CD4-positive, alpha-beta T cell treated with Interleukin-10 for 1 hour (primary cell): ENCODE measurements around the gene ADAM10.
A peak's percentile ranks its signal among the peaks of the same experiment; 100 is the strongest.
"Not testable (repeated sequence)": the region's sequence is repeated elsewhere in the genome, so short reads cannot be mapped to it uniquely, and the experiment has no call there.

Experiments used
- DNase-seq: peaks from one replicate; pipeline ENCODE4 v3.0.0-alpha.2; 2020

ADAM10 gene

DNA sequence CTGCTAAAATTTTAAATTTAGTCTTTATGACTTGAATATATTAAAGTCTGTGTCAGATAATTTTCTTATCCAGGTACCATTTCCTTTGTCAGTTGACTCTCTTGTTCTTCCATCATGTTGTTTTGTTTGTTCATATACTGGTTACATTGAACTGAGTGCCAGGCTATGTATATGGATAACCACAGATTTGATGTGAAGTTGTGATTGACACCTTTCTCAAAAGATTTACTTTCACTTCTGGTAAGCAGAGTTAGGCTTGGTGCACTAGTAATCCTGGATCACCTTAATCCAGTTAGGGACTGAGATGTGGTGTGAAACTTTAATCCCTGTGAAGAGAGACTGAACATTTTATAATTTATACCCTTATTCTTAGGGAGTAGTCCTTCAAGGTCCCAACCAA, 99.4 kb downstream of the ADAM10 start:
- DNase-seq = peak; percentile 2

DNA sequence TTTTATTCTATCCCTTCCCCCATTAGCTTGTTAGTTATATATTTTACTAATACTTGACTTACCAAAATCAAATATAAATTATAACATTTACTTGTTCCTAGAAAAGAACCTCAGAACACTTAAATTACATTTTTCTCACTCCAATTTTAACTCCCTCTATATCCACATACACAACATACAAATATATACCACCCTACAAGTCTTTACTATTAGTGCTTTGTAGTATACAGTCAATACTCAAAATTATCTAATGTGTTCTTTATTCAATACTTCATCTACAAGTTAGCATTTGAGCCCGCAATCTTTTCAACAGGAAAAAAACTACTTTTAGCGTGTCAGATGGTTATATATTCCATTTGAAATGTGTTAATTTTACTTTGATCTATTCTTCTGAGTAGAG, 100.3 kb downstream of the ADAM10 start:
- DNase-seq = no peak

DNA sequence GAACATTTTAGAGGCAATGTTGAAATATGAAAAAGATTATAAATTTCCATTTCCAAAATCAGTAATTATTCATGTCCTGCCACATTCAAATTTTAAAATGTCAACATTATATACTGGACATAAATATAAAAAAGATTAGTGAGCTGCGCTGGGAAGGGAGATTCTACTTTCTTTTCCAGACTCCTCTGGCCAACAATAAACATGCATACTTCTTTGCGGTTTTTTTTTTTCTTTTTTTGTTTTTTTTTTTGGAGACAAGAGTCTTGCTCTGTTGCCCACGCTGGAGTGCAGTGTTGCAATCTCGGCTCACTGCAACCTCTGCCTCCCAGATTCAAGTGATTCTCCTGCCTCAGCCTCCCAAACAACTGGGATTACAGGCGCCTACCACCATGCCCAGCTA, 105.5 kb downstream of the ADAM10 start:
- DNase-seq = no peak

DNA sequence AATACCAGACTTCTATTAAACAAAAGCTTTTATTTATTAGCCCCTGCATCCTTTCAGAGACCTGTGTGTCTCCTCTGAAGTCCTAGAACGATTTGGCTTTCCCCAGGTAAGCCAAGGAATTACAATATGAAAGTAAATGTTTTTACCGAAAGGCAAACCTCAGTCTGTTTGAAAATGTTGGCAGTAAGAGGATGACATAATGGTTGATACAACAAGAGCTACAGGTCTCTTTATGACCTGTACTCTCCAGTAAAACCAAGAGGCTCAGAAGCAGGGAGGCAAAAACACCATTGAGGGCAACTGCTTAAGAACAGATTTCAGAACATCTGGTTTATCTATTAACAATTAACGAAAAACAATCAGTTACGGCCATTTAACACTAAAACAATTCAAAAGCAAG, 107.8 kb downstream of the ADAM10 start:
- DNase-seq = no peak

- DNase-seq = no peak
These were observed 109.5 kb downstream of the ADAM10 start for GRCh38 chr15:58639992-58640391.

GRCh38 chr15:58639002-58639756, 110.3 kb downstream of the ADAM10 start:
- no peak for DNase-seq

- no peak for DNase-seq
These were observed 116.7 kb downstream of the ADAM10 start for GRCh38 chr15:58632789-58633188.

GRCh38 chr15:58631319-58631718, 118.2 kb downstream of the ADAM10 start:
- no peak for DNase-seq

DNA sequence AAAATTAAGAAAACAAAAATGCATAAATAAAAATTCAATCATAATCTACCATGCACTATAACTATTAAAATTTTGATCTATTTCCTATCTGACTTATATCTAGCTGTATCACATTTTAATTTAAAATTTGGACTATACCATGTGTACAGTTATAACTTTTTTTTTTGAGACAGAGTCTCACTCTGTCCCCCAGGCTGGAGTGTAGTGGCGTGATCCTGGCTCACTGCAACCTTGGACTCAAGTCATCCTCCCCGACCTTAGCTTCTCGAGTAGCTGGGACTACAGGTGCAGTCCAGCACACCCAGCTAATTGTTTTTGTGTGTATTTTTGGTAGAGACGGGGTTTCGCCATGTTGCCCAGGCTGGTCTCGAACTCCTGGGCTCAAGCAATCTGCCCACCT, 119.9 kb downstream of the ADAM10 start:
- DNase-seq = no peak

DNA sequence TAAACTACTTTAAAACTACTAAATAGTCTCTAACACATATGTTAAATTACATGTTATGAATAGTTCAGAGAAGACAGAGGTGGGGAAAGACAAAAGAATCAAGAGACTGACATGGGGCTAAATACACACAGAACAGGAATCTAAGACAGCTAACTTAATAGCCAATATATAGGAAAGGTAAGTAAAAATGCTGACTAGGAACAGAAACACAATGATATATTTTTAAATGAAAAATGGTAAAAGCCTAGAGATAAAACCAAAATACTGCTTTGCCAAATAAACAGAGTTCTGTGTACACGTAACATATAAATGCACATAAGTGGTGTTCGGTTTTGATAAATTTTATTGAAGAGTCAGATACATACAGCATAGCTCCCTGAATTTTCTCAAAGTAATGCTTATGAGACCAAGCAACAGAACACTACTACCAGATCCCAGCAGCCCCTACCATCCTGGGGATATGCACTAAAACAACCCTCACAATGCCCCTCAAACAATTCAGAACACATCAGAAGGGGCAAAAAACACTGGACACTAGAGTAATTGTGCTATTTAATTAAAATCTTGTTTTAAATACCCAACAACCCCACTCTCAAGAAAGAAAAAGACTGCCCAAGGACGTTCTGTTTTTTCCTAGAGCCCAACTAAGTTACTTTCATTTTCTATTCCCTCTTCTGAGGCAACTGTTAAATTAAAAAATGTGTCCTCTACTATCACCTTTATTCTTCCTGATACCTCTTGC, 121.1 kb downstream of the ADAM10 start:
- peak; percentile 32 for DNase-seq

GRCh38 chr15:58627701-58628100, 121.8 kb downstream of the ADAM10 start:
- peak; percentile 26 for DNase-seq

GRCh38 chr15:58627046-58627445, 122.5 kb downstream of the ADAM10 start:
- DNase-seq = peak; percentile 21

- DNase-seq = no peak
These were observed 123.1 kb downstream of the ADAM10 start for GRCh38 chr15:58626378-58626777.

DNA sequence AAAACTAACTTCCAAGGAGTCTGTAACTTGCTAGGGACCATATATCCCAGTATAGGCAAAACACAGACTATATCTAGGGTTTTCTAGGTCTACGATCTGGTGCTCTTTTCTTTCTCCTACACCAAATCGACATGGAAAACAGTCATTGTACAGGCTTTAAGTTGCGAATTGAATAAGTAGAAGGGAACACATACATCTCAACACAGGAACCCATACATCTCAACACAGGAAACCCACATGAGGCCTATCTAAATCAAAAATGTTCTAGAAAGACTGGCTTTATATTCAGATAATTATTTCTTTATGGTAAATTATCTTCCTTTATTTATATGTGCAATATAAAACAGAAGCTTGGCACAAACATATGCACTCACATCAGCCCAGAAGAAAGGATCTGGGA, 126.6 kb downstream of the ADAM10 start:
- DNase-seq = no peak

DNA sequence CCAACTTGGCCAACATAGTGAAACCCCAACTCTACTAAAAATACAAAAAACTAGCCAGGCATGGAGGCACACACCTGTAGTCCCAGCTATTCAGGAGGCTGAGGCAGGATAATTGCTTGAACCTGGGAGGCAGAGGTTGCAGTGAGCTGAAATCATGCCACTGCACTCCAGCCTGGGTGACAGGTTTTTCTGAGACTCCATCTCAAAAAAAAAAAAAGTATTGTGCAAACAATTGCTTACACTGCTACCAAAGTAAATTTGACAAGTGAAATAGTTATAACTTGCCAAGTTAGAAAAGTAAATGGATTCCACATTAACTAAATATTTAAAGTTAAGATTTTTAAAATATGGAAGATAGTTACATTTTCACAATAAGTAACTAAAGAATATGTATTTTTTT, 129.2 kb downstream of the ADAM10 start:
- DNase-seq = not testable (repeated sequence)

GRCh38 chr15:58616171-58616570, 133.3 kb downstream of the ADAM10 start:
- DNase-seq = no peak

DNA sequence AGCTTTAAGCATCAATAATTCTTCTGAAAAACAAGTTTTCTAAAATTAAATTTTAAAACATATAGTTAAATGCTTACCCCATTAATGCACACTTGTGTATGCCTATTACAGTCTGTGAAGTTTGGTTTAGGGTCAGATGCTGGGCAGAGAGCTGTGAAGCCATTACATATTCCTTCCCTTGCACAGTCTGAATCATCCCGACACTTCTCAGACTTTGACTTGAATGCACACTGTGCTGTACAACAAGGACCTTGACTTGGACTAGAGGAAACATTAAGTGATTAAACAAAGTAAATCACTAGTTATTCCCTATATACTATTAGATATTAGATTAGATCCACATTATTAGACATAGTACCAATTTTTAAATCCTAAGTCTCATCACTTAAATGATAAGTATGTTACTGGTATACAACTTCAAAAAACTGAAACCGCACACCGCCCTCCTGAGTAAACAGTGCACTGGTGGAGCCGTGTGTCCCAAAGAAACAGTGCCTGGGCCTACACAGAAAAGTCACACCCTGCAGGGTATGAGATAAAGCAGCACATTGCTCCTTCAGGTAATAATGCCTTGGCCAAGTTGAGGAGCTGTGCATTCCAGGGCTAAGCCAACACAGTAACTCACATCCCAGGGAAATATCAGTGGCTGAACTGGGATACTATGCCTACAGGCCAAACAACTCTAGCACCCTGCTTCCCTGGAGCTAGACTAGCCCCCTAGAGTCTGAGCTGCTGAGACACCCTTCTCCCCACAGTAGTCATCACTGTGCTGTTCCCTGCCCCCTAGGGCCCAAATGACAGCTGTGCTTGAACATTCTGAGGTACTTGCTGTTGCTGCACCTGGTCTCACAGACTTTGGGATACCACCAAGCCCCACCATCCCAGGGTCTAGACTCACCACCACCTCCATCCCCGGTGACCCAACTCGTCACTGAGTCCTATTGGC, 137.5 kb downstream of the ADAM10 start:
- DNase-seq = no peak

- DNase-seq = no peak
These were observed 140.8 kb downstream of the ADAM10 start for GRCh38 chr15:58608711-58609110.

DNA sequence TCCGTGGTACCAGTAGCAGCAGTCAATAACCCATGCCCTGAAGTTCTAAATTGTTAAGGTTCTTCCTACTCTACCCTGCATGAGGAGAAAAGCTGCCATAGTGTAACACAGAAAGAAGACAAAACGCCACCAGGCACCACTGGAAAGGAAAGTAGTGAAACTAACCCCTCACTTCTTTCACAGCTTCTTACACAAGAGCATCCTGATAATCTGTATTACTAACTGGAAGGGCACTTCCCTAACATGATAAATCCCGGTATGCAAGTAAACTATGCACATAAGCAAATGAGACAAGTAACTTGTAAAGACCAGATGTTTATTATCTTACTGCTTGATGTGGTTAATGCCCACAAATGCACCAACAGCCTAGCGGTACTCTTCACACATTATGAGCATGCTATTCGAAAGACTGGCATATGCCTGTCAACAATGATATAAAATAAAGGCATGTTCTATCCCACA, 141.3 kb downstream of the ADAM10 start:
- peak; percentile 35 for DNase-seq

- DNase-seq = no peak
These were observed 142.9 kb downstream of the ADAM10 start for GRCh38 chr15:58606577-58607080.

DNA sequence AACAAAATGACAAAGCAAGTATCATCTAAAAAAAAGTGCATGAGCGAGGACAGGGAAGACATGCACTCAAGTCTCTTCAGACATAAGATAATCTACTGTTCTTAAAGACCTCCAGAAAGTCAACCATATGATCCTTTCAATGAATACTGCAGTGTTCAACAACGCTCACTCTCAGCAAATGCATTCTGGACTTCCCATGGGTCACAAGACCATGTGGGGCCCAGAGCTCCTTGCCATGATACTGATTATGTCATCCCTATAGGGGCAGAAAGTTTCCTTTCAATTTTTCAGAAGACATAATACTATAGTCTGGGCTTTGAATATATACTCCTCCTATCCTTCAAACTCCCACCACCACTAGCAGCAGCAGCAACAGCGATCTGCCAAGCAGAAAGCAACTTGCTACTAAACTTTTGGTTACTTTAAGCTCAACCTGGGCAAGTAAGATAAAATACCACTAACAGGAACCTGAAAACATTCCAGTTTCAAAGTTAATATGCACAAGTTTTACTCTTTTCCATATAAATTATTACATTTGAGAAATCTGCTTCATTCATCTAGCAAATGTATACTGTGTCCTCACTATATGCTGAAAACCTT, 143.5 kb downstream of the ADAM10 start:
- no peak for DNase-seq

GRCh38 chr15:58604455-58604923, 145.0 kb downstream of the ADAM10 start:
- DNase-seq = no peak
